ENCODE measurements around the gene SLC23A3. TPM values are rescaled to one million over a fixed set of nuclear protein-coding genes. Genes with fewer than 3 reads are reported as not detected.

SLC23A3 gene
- total RNA-seq, 2 experiments from 2014 or later, result 2.7 to 6.7 TPM

DNA sequence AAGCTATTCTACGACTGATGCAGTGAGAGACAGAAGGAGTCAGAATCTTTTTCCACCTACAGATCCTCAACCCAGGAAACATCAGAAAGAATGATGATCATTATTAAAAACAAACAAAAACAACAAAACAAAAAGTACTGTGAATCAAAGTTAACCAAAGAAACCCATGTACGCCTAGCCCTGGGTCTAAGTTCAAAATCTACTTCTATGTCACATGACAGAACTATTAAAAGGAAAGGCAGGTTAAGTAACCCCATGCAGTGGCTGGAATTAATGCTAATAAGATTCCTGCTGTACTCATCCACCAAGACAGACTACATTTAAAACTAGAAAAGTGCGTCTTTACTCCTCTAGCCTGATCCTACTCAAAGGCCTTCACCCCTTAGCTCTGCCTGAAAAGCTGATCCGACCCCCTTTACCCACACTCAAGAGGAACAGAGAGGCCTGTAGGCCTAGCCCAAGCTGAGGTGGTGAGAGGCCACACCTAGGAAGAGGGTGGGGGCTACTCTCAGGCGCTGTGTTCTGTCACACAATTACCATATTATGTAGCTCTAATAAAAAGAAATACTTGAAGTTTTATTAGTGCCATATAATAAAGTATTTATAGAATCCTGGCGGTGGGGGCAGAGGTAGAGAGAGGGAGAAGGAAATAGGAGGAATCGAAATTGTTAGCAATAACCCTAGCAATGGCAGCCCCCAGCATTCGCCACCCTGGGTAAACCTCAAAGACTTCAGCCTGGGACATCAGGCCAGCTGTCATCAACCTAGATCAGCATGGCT lies 46.3 kb downstream of the SLC23A3 start:
- Histone ChIP-seq H3K36me3 (ENCODE audit: insufficient read depth, low read length) (no peaks in the 10 kb centered on the region), H3K9me2 (ENCODE audit: insufficient read depth, low read length) (no peaks in the 10 kb centered on the region), H4K20me1 (ENCODE audit: insufficient read depth, low read length) (no peaks in the 10 kb centered on the region), H3K4me2 (ENCODE audit: low read length) (no peak overlapping the region), H2AFZ (ENCODE audit: low read length) (no peak overlapping the region), H3K79me2 (ENCODE audit: insufficient read depth, low read depth, low read length) (no peaks in the 10 kb centered on the region), H3K27ac (ENCODE audit: low read depth, low read length, poor library complexity, severe bottlenecking) (no peak overlapping the region), H3K4me3 (ENCODE audit: low read depth, low read length, poor library complexity, severe bottlenecking) (no peak overlapping the region), H3K4me1 (ENCODE audit: insufficient read depth, low read length, poor library complexity, severe bottlenecking) (no peaks in the 10 kb centered on the region), H3K9me3 (ENCODE audit: low read length) (no peaks in the 10 kb centered on the region)
- ChIA-PET POLR2A (interaction anchor here (0.5 to 0.9 kb wide), 4 partner anchors 13 to 200 kb away, joined by 3 to 4 read pairs (median 3); no protein-coding TSS in a partner anchor), CTCF (ENCODE audit: unreplicated experiment) (interaction anchor here (0.8 kb wide), 1 partner anchor 10 kb away, joined by 3 read pairs; no protein-coding TSS in a partner anchor)
- TF ChIP-seq EZH2phosphoT487 (IDR thresholded peaks at IDR 0.05; ENCODE audit: borderline replicate concordance, low read depth, low read length), result no peak
- TF ChIP-seq, protein P1, sequence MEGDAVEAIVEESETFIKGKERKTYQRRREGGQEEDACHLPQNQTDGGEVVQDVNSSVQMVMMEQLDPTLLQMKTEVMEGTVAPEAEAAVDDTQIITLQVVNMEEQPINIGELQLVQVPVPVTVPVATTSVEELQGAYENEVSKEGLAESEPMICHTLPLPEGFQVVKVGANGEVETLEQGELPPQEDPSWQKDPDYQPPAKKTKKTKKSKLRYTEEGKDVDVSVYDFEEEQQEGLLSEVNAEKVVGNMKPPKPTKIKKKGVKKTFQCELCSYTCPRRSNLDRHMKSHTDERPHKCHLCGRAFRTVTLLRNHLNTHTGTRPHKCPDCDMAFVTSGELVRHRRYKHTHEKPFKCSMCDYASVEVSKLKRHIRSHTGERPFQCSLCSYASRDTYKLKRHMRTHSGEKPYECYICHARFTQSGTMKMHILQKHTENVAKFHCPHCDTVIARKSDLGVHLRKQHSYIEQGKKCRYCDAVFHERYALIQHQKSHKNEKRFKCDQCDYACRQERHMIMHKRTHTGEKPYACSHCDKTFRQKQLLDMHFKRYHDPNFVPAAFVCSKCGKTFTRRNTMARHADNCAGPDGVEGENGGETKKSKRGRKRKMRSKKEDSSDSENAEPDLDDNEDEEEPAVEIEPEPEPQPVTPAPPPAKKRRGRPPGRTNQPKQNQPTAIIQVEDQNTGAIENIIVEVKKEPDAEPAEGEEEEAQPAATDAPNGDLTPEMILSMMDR (conservative IDR thresholded peaks at IDR 0.05; ENCODE audit: low read length), result no peak
- BruUV-seq (replicated peaks), result no TSS peak
- DNase-seq (ENCODE audit: low spot score), result no peak
- intact Hi-C loops (cut with micrococcal nuclease; ENCODE audit: unreplicated experiment), result no loop called here

DNA sequence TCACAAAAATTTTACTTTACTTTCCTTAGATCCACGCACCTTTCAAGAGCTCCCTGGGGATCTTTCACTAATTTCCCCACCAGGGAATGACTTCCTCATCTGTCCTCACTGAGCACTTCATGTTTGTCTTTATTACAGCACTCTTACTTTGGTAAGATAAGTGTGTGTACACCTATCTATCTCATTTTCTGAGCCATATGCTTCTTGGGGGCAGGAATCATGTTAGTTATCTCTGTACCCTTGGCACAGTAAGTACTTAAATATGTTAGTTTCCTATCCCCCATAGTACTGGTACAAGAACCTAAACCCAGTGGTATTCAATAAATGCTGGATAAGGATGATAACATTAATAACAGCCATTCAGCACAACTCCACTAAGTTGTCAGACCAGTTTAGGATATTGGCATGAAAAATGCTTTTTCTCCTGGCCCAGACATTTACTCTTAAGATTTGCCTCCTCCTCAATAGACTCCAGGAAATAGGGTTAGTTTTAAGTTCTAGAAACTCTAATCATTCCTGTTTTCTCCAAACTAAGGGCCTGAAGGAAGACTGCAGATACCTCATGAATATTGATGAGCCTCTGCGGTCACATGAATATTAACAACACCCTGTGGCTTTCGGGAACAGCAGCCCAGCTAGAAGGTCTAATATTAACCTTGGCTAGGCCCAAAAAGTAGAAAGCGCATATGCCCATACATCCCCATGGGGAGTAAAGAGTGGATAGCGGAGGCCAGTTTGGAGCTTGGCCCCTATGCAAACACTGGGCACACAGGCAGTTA lies 47.4 kb downstream of the SLC23A3 start:
- no peak for DNase-seq (ENCODE audit: low spot score)
- TF ChIP-seq EZH2phosphoT487 (IDR thresholded peaks at IDR 0.05; ENCODE audit: borderline replicate concordance, low read depth, low read length), result no peak
- TF ChIP-seq, protein P1 (conservative IDR thresholded peaks at IDR 0.05; ENCODE audit: low read length), result no peak
- Histone ChIP-seq H3K4me1 (ENCODE audit: insufficient read depth, low read length, poor library complexity, severe bottlenecking) (no peaks in the 10 kb centered on the region), H3K4me3 (ENCODE audit: low read depth, low read length, poor library complexity, severe bottlenecking) (no peak overlapping the region), H3K9me3 (ENCODE audit: low read length) (no peaks in the 10 kb centered on the region), H3K27ac (ENCODE audit: low read depth, low read length, poor library complexity, severe bottlenecking) (no peak overlapping the region), H3K4me2 (ENCODE audit: low read length) (no peak overlapping the region), H4K20me1 (ENCODE audit: insufficient read depth, low read length) (no peaks in the 10 kb centered on the region), H3K36me3 (ENCODE audit: insufficient read depth, low read length) (no peaks in the 10 kb centered on the region), H2AFZ (ENCODE audit: low read length) (no peak overlapping the region), H3K79me2 (ENCODE audit: insufficient read depth, low read depth, low read length) (no peaks in the 10 kb centered on the region), H3K9me2 (ENCODE audit: insufficient read depth, low read length) (no peaks in the 10 kb centered on the region)
- ChIA-PET POLR2A (interaction anchor here (0.7 to 0.8 kb wide), 2 partner anchors 13 to 128 kb away, joined by 3 read pairs; no protein-coding TSS in a partner anchor), CTCF (ENCODE audit: unreplicated experiment) (interaction anchor here (0.8 to 1.6 kb wide), 3 partner anchors 11 to 64 kb away, joined by 3 to 5 read pairs (median 3); no protein-coding TSS in a partner anchor)
- BruUV-seq (replicated peaks), result no TSS peak
- intact Hi-C loops (cut with micrococcal nuclease; ENCODE audit: unreplicated experiment), result no loop called here

Measured in OCI-LY7 (cell line).